GM21526 (cell line): ENCODE results near the gene ZNF217.
"Not testable (repeated sequence)": the region's sequence is repeated elsewhere in the genome, so short reads cannot be mapped to it uniquely, and the experiment has no call there.

Experiments
- ATAC-seq: cut with Tn5 transposase; IDR thresholded peaks from one replicate; pipeline ENCODE4 v1.9.1; 2021; ENCODE audit warnings: moderate library complexity; ENCODE audit not compliant: unreplicated experiment, low FRiP score

ZNF217 gene

DNA sequence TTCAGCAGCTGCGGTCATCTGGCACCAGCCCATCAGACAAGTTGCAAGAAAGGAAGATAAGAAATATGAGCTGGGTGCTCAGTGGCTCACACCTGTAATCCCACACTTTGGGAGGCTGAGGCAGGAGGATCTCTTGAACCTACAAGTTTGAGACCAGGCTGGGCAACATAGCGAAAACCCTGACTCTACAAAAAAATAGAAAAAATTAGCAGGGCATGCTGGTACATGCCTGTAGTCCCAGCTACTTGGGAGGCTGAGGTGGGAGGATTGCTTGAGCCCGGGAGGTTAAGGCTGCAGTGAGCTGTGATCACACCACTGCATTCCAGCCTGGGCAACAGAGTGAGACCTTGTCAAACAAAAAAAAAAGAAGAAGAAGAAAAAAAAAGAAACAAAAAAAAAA lies 57.3 kb downstream of the ZNF217 start:
- ATAC-seq: not testable (repeated sequence)

DNA sequence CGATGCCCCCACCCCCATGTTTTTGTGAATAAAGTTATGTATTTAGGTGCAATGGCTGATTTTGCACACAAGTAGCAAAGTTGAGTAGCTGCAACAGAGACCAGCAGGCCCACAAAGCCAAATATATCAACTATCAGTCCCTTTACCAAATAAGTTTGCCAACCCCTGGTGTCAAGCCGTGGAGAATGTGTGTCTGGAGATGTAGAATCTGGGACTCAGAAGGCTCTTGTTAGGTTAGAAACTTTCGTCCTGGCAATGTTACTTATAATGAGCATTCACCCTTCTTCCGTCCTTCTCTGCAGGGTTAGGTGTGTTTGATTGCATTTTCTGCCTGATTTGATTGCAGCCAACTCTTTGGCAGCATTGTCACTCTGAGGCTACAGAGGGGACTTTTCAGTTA lies 57.8 kb downstream of the ZNF217 start:
- ATAC-seq: no peak

GRCh38 chr20:53534037-53534436 lies 59.6 kb downstream of the ZNF217 start:
- ATAC-seq: no peak

- no peak for ATAC-seq
Measured at GRCh38 chr20:53533500-53533899, 60.1 kb downstream of the ZNF217 start.

DNA sequence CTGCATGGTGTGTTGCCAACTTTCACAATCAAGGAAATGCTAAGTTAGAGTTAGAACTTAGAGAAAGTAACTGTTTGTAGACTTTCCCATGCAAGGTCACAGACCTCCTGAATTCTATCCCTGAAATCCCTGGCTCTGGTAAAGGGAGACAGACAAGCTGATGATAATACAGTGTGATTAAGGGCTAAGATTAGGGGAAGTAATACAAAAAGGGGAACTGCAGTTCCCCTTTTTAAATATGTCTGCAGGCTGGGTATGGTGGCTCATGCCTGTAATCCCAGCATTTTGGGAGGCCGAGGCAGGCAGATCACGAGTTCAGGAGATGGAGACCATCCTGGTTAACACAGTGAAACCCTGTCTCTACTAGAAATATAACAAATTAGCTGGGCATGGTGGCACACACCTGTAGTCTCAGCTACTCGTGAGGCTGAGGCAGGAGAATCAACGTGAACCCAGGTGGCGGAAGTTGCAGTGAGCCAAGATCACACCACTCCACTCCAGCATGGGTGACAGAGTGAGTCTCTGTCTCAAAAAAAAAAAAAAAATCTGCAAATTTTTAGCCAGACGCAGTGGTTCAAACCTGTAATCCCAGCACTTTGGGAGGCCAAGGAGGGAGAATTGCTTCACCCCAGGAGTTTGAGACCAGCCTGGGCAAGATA lies 60.9 kb downstream of the ZNF217 start:
- ATAC-seq: not testable (repeated sequence)

DNA sequence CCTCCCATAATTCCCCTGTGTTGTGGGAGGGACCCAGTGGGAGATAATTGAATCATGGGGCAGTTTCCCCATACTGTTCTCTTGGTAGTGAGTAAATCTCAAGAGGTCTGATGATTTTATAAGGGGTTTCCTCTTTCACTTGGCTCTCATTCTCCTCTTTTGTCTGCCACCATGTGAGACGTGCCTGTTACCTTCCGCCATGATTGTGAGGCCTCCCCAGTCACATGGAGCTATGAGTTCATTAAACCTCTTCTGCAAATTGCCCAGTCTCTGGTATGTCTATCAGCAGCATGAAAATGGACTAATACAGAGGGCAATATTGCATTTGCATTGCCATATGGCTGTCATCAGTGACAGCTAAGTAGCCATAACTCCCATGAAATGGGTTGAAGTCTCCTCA lies 63.2 kb downstream of the ZNF217 start:
- no peak for ATAC-seq

GRCh38 chr20:53529658-53530057 lies 64.0 kb downstream of the ZNF217 start:
- no peak for ATAC-seq

DNA sequence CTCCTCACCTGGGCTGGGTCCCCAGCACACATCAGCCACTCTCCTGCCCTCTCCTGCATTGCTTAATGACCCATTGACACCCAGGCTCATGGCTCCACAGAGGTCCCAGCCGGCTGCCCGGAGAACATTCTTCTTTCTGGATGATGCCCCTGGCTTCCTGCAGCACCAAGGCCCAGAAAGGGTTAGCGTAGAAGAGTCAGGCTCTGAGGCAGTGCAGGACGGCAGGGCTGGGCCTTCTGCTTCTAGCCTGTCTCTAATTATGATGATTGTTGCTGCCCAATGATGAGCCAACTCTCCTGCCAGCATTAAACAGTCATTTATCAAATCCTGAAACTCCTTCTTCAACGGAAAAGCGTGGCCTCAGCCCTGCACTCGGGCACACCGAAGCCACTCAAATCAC lies 66.4 kb downstream of the ZNF217 start:
- no peak for ATAC-seq

DNA sequence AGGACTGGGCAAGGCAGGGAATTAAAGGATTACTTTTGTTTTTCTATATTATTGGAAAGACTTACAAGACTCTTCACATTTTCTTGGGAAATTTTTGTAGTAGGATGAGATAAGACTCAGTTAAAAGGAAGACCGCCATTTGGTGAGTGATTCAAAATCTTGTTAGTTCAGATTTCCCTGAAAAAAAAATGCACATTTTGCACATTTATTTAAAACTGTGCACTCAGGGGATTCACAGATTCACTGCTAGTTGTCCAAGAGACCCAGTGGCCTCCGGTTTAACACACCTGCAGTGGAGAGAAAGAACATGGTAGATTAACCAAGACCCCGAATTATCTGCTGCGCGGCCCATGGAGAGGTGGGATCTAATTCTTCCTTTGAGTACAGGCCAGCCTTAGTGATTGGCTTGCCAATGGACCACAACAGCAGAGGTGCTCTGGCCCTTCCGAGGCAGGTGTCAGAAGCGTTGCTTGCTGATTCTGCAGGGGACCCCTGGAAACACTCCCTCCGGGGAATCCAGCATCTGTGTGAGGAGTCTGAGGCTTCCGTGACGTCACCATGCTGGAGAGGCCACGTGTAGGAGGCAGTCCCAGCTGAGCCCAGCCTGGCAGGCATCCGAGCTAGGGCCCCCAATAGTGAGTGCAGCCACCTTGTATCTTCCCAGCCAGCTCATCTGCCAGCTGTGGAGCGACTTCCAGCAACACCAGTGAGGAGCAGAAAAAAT lies 68.9 kb downstream of the ZNF217 start:
- ATAC-seq: no peak

GRCh38 chr20:53523615-53524014 lies 70.0 kb downstream of the ZNF217 start:
- not testable (repeated sequence) for ATAC-seq

- no peak for ATAC-seq
Measured at GRCh38 chr20:53522696-53523095, 70.9 kb downstream of the ZNF217 start.

DNA sequence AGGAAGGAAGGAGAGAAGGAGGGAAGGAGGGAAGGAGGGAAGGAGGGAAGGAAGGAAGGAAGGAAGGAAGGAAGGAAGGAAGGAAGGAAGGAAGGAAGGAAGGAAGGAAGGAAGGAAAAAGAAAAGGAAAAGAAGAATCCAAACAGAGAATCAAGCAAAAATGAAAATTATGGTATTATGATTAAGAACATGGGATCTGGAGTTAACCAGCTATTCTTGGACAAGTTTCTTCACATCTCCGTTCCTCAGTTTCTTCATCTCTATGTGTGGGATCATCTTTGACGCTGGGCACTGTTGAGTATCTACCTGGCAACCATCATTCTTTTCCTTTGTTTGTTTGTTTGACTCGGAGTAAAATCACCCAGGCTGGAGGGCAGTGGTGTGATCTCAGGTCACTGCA lies 71.6 kb downstream of the ZNF217 start:
- ATAC-seq: no peak

DNA sequence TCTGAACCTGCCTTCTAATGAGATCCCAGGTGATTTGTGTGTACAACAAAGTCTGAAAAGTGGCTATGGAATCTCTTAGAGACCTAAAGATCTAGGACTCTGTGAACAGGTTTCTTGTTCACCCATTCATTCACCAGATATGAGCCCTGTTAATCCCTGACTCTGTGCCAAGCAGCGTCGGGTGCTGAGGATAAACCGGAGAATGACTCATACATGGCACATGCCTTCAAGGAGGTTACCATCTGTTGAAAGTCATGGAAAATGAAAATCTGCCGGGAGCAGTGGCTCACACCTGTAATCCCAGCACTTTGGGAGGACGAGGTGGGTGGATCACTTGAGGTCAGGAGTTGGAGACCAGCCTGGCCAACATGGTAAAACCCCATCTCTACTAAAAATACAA lies 72.2 kb downstream of the ZNF217 start:
- ATAC-seq: not testable (repeated sequence)

- no peak for ATAC-seq
Measured at GRCh38 chr20:53517146-53517545, 76.5 kb downstream of the ZNF217 start.
